Stimulated activated CD4-positive, alpha-beta T cell treated with anti-CD3 and anti-CD28 coated beads, Interleukin-1b, Interleukin-23, amount 100 ng/mL, for 4 hours (primary cell): ENCODE data around the gene PALD1.
"Not testable (repeated sequence)": the region's sequence is repeated elsewhere in the genome, so short reads cannot be mapped to it uniquely, and the experiment has no call there.

ENCODE experiments used
- DNase-seq, 2 donors: peaks; one replicate each; pipeline ENCODE4 v3.0.0-alpha.2; 2020; ENCODE audit warnings: low read depth in 2 of 2

PALD1 gene

GRCh38 chr10:70604106-70604505, 125.5 kb downstream of the PALD1 start:
- DNase-seq: no peak

- DNase-seq: no peak
Observed at GRCh38 chr10:70605161-70605560, 126.6 kb downstream of the PALD1 start.

GRCh38 chr10:70607936-70608335, 129.4 kb downstream of the PALD1 start:
- no peak for DNase-seq

GRCh38 chr10:70613941-70614340, 135.4 kb downstream of the PALD1 start:
- no peak for DNase-seq

- not testable (repeated sequence) for DNase-seq
Observed at GRCh38 chr10:70614364-70614763, 135.8 kb downstream of the PALD1 start.

- no peak for DNase-seq
Observed at GRCh38 chr10:70615211-70615610, 136.6 kb downstream of the PALD1 start.

GRCh38 chr10:70615784-70616522, 137.4 kb downstream of the PALD1 start:
- DNase-seq: no peak

GRCh38 chr10:70616761-70617160, 138.2 kb downstream of the PALD1 start:
- DNase-seq: no peak
